ENCODE measurements around the gene CDC6.

CDC6 gene

GRCh38 chr17:40352237-40352778, 64.6 kb downstream of the CDC6 start:
- DNase-seq (ENCODE audit: low read depth) = no peak

- DNase-seq (ENCODE audit: low read depth) = no peak
Measured at GRCh38 chr17:40352779-40353394, 65.2 kb downstream of the CDC6 start.
